HEK293 (cell line): ENCODE results near the gene ZNF529.

Experiments
- BCL11A ChIP-seq: fragments of 450-650 bp; formaldehyde crosslinking; IDR thresholded peaks from 2 replicates; pipeline ENCODE4 v1.5.1; 2016; ENCODE audit warnings: low read depth, missing biosample characterization, missing genetic modification characterization
- EGR2 ChIP-seq: fragments of 450-650 bp; formaldehyde crosslinking; IDR thresholded peaks from 2 replicates; pipeline ENCODE4 v1.5.1; 2016; ENCODE audit warnings: low read depth, missing biosample characterization, missing genetic modification characterization
- GLI2 ChIP-seq: fragments of 450-650 bp; formaldehyde crosslinking; IDR thresholded peaks from 2 replicates; pipeline ENCODE4; 2017; ENCODE audit warnings: missing biosample characterization, missing genetic modification characterization, low read depth, borderline replicate concordance
- HOXC10 ChIP-seq: sonication (generic); formaldehyde crosslinking; IDR thresholded peaks from 2 replicates; pipeline ENCODE4 v1.8.1; 2023; ENCODE audit warnings: mild to moderate bottlenecking, missing genetic modification reagents
- IKZF3 ChIP-seq: fragments of 450-650 bp; IDR thresholded peaks from 2 replicates; pipeline ENCODE4 v1.5.0; 2018; ENCODE audit warnings: missing biosample characterization, mild to moderate bottlenecking, missing genetic modification characterization, moderate library complexity
- KLF1 ChIP-seq: fragments of 450-650 bp; formaldehyde crosslinking; IDR thresholded peaks from 2 replicates; pipeline ENCODE4 v1.5.1; 2016; ENCODE audit warnings: missing biosample characterization, missing genetic modification characterization
- KLF10 ChIP-seq: fragments of 450-650 bp; IDR thresholded peaks from 2 replicates; pipeline ENCODE4 v1.5.1; 2018; ENCODE audit warnings: missing biosample characterization, mild to moderate bottlenecking, missing genetic modification characterization
- KLF8 ChIP-seq: fragments of 450-650 bp; formaldehyde crosslinking; IDR thresholded peaks from 2 replicates; pipeline ENCODE4 v1.5.1; 2016; ENCODE audit warnings: missing biosample characterization, missing genetic modification characterization
- REST ChIP-seq: fragments of 450-650 bp; formaldehyde crosslinking; IDR thresholded peaks from 2 replicates; pipeline ENCODE4 v1.5.1; 2016; ENCODE audit warnings: missing biosample characterization, missing genetic modification characterization
- SETDB1 ChIP-seq: IDR thresholded peaks from one replicate; pipeline ENCODE4 v1.6.1; 2017; ENCODE audit warnings: mild to moderate bottlenecking, low read length, moderate library complexity, mixed read lengths; ENCODE audit not compliant: insufficient read length
- TSHZ1 ChIP-seq: fragments of 450-650 bp; formaldehyde crosslinking; IDR thresholded peaks from 2 replicates; pipeline ENCODE4 v1.5.1; 2016; ENCODE audit warnings: missing biosample characterization, missing genetic modification characterization, borderline replicate concordance
- YY1 ChIP-seq: fragments of 450-650 bp; formaldehyde crosslinking; IDR thresholded peaks from 2 replicates; pipeline ENCODE4 v1.5.1; 2018; ENCODE audit warnings: missing biosample characterization, missing genetic modification characterization
- YY2 ChIP-seq: fragments of 450-650 bp; formaldehyde crosslinking; IDR thresholded peaks from 2 replicates; pipeline ENCODE4 v1.5.1; 2016; ENCODE audit warnings: missing biosample characterization, missing genetic modification characterization
- ZBTB48 ChIP-seq: fragments of 450-650 bp; formaldehyde crosslinking; IDR thresholded peaks from 2 replicates; pipeline ENCODE4 v1.5.1; 2016; ENCODE audit warnings: missing biosample characterization, missing genetic modification characterization
- ZFP37 ChIP-seq: fragments of 450-650 bp; formaldehyde crosslinking; IDR thresholded peaks from 2 replicates; pipeline ENCODE4 v1.5.1; 2016; ENCODE audit warnings: missing biosample characterization, missing genetic modification characterization
- ZNF148 ChIP-seq: fragments of 450-650 bp; formaldehyde crosslinking; IDR thresholded peaks from 2 replicates; pipeline ENCODE4 v1.5.0; 2017; ENCODE audit warnings: missing biosample characterization, missing genetic modification characterization, borderline replicate concordance
- ZNF514 ChIP-seq: fragments of 450-650 bp; formaldehyde crosslinking; IDR thresholded peaks from 2 replicates; pipeline ENCODE4 v1.5.1; 2016; ENCODE audit warnings: missing biosample characterization, missing genetic modification characterization
- ZNF596 ChIP-seq: fragments of 450-650 bp; IDR thresholded peaks from 2 replicates; pipeline ENCODE4 v1.5.0; 2018; ENCODE audit warnings: missing biosample characterization, mild to moderate bottlenecking, missing genetic modification characterization, moderate library complexity
- ZNF623 ChIP-seq: fragments of 450-650 bp; formaldehyde crosslinking; IDR thresholded peaks from 2 replicates; pipeline ENCODE4 v1.5.1; 2016; ENCODE audit warnings: missing biosample characterization, missing genetic modification characterization
- ZSCAN16 ChIP-seq: fragments of 450-650 bp; formaldehyde crosslinking; IDR thresholded peaks from 2 replicates; pipeline ENCODE4 v1.5.1; 2016; ENCODE audit warnings: missing biosample characterization, missing genetic modification characterization

Gene ZNF529

GRCh38 chr19:36547001-36547732, 25.9 kb downstream of the ZNF529 start (continued):
- no peak for TF ChIP-seq TSHZ1 (tag by site-specific recombination)
- no peak for TF ChIP-seq HOXC10
- TF ChIP-seq EGR2 (tag by site-specific recombination): no peak
- peak; percentile 100 for TF ChIP-seq SETDB1
- TF ChIP-seq ZNF596 (tag by site-specific recombination): no peak
- TF ChIP-seq KLF8: peak; percentile 68; the same call in 1 of the 2 replicates
- TF ChIP-seq ZFP37 (tag by site-specific recombination): peak; percentile 58; the same call in 1 of the 2 replicates
- TF ChIP-seq IKZF3: no peak
- no peak for TF ChIP-seq ZNF148
- TF ChIP-seq KLF1 (tag by site-specific recombination): no peak
- no peak for TF ChIP-seq KLF10 (tag by site-specific recombination)
- TF ChIP-seq BCL11A: no peak
- TF ChIP-seq GLI2 (tag by site-specific recombination): no peak
- no peak for TF ChIP-seq YY1 (tag by site-specific recombination)
- no peak for TF ChIP-seq ZSCAN16
- TF ChIP-seq ZNF623: no peak
- TF ChIP-seq REST (tag by site-specific recombination): no peak
- no peak for TF ChIP-seq YY2 (tag by site-specific recombination)
- no peak for TF ChIP-seq ZNF514 (tag by site-specific recombination)
- TF ChIP-seq ZBTB48 (tag by site-specific recombination): no peak
